BE2C (cell line): ENCODE measurements around the gene SUPT3H.

ENCODE experiments used
- DNase-seq: peaks from one replicate; pipeline ENCODE4 v3.0.0-alpha.2; 2020
- H3K27me3 ChIP-seq: fragments of 250-450 bp; sonication (Bioruptor Pico); 2 replicates; pipeline ENCODE4 v1.5.1; 2020; ENCODE audit warnings: mild to moderate bottlenecking
- H3K36me3 ChIP-seq: fragments of 250-450 bp; sonication (Bioruptor Pico); 2 replicates; pipeline ENCODE4 v1.5.1; 2020; ENCODE audit warnings: mild to moderate bottlenecking
- H3K4me1 ChIP-seq: fragments of 250-450 bp; sonication (Bioruptor Pico); 2 replicates; pipeline ENCODE4 v1.5.1; 2020
- H3K4me3 ChIP-seq: 2 replicates; pipeline ENCODE4 v1.5.1; 2011; ENCODE audit warnings: low read depth, low read length
- H3K9me3 ChIP-seq: fragments of 250-450 bp; sonication (Bioruptor Pico); 2 replicates; pipeline ENCODE4 v1.5.1; 2020
- CTCF ChIP-seq: IDR thresholded peaks from 2 replicates; pipeline ENCODE4 v1.5.1; 2012; ENCODE audit warnings: mild to moderate bottlenecking, low read depth, low read length

The SUPT3H gene

GRCh38 chr6:45231660-45232059 is 146.1 kb downstream of the SUPT3H start:
- H3K27me3 ChIP-seq, result no peaks in the 10 kb centered on the region
- no peak overlapping the region for H3K4me3 ChIP-seq
- no peaks in the 10 kb centered on the region for H3K4me1 ChIP-seq
- no peaks in the 10 kb centered on the region for H3K9me3 ChIP-seq
- no peak for DNase-seq
- H3K36me3 ChIP-seq, result no peaks in the 10 kb centered on the region
- TF ChIP-seq CTCF, result no peak

- Histone ChIP-seq H3K4me1 (no peaks in the 10 kb centered on the region), H3K4me3 (no peak overlapping the region), H3K27me3 (no peaks in the 10 kb centered on the region), H3K36me3 (no peaks in the 10 kb centered on the region), H3K9me3 (no peaks in the 10 kb centered on the region)
- no peak for DNase-seq
- no peak for TF ChIP-seq CTCF
Observed at GRCh38 chr6:45229416-45229815, 148.3 kb downstream of the SUPT3H start.

DNA sequence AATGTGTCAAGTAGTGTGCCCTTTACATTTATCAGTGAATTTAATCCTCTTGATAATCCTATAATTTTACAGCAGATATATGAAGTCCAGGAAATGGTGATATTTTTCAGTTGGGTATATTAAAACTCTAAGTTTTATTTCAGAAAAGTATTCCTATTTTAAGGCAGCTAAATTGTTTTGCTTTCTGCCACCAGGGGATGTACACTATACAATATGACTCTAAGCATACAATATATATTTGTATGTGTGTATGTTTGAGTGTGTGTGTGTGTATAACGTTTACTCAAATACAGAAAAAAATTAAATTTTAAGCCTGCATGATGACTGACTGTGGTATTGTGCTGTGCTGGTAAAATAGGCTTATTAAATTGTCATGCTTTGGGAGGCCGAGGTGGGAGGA is 151.7 kb downstream of the SUPT3H start:
- Histone ChIP-seq H3K4me1 (no peaks in the 10 kb centered on the region), H3K36me3 (no peaks in the 10 kb centered on the region), H3K4me3 (no peak overlapping the region), H3K9me3 (no peaks in the 10 kb centered on the region), H3K27me3 (no peaks in the 10 kb centered on the region)
- TF ChIP-seq CTCF, result 0 out of 2 replicates have a peak, but pooled peaks have one; percentile 2
- no peak for DNase-seq

DNA sequence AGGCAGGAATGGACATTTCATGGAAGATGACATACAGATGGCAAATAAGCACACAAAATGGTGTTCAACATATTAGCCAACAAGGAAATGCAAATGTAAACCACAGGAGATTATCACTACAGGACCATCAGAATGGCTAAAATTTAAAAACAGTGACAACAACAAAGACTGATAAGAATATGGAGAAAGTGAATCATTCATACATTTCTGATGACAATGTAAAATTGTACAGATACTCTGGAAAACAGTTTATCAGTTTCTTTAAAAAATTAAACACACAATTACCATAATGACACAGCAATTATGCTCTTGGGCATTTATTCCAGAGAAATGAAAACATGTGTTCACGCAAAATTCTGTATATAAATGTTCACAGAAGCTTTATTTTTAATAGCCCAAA is 155.4 kb downstream of the SUPT3H start:
- TF ChIP-seq CTCF, result no peak
- Histone ChIP-seq H3K36me3 (no peaks in the 10 kb centered on the region), H3K4me3 (no peak overlapping the region), H3K27me3 (no peaks in the 10 kb centered on the region), H3K4me1 (no peaks in the 10 kb centered on the region), H3K9me3 (no peaks in the 10 kb centered on the region)
- DNase-seq, result no peak

DNA sequence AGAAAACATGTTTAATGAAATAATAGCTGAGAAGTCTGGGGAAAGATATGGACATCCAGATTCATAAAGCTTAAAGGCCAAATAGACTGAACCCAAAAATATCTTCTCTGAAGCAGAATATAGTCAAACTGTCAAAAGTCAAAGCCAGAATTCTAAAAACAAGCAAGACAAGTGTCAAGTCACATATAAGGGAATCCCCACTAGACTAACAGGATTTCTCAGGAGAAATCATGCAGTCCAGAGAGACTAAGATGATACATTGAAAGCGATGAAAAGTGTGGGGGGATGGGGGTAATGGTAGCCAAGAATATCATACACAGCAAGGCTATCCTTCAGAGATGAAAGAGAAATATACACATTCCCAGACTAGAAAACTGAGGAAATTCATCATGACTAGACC is 162.0 kb downstream of the SUPT3H start:
- no peaks in the 10 kb centered on the region for H3K36me3 ChIP-seq
- H3K27me3 ChIP-seq, result no peaks in the 10 kb centered on the region
- DNase-seq, result no peak
- H3K4me1 ChIP-seq, result no peaks in the 10 kb centered on the region
- H3K9me3 ChIP-seq, result no peaks in the 10 kb centered on the region
- no peak for TF ChIP-seq CTCF
- H3K4me3 ChIP-seq, result no peak overlapping the region

DNA sequence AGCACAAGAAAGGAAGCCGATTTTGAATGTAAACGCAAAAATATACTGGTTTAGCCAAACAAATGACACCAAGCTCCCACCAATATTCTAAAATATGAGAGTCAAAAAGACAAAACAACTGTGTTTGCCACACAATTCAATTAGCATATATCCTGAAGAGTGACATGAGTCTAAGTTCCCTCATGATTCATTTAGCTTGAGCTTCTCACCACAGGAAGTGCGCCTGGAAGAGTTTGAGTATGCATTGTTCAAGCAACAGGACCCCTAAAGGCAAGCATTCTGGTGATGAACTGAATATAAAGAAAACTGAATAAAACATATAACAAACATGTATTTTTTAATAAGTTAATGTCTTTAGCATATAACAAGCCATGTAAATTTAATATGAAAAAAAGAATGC is 164.8 kb downstream of the SUPT3H start:
- TF ChIP-seq CTCF, result no peak
- H3K27me3 ChIP-seq, result no peaks in the 10 kb centered on the region
- DNase-seq, result no peak
- H3K4me3 ChIP-seq, result no peak overlapping the region
- no peaks in the 10 kb centered on the region for H3K36me3 ChIP-seq
- H3K4me1 ChIP-seq, result no peaks in the 10 kb centered on the region
- H3K9me3 ChIP-seq, result no peaks in the 10 kb centered on the region
